K562 (cell line): ENCODE measurements around the gene SLC4A3. TPM values are rescaled to one million over a fixed set of nuclear protein-coding genes. Genes with fewer than 3 reads are reported as not detected.

Experiments
- CBFA2T3 ChIP-seq: fragments of 450-650 bp; IDR thresholded peaks from 2 replicates; pipeline ENCODE4 v1.6.1; 2017
- HSF4 ChIP-seq: fragments of 250-450 bp; sonication (Bioruptor Pico); IDR thresholded peaks from 2 replicates; pipeline ENCODE4 v2.1.2; 2022; ENCODE audit warnings: mild to moderate bottlenecking, moderate library complexity, borderline replicate concordance
- MAFF ChIP-seq: IDR thresholded peaks from 2 replicates; pipeline ENCODE4 v1.6.1; 2012; ENCODE audit warnings: low read length, improper control_type of control experiment
- MEIS2 ChIP-seq: fragments of 450-650 bp; IDR thresholded peaks from 2 replicates; pipeline ENCODE4 v1.6.1; 2014; ENCODE audit warnings: mild to moderate bottlenecking; ENCODE audit not compliant: partially characterized antibody
- NFIC ChIP-seq: fragments of 450-650 bp; IDR thresholded peaks from 2 replicates; pipeline ENCODE4 v1.6.1; 2017; ENCODE audit warnings: mild to moderate bottlenecking, inconsistent platforms
- NR2C1 ChIP-seq, 2 experiments: fragments of 450-650 bp; IDR thresholded peaks; 2 replicates each; pipeline ENCODE4 v1.6.1; 2017; ENCODE audit warnings: mild to moderate bottlenecking in 2 of 2, antibody characterized with exemption in 1 of 2, inconsistent platforms in 1 of 2, missing compliant biosample characterization in 1 of 2, missing genetic modification characterization in 1 of 2
- RB1 ChIP-seq: fragments of 450-650 bp; IDR thresholded peaks from 2 replicates; pipeline ENCODE4 v1.6.1; 2017; ENCODE audit warnings: low read depth, mild to moderate bottlenecking
- SMAD4 ChIP-seq: fragments of 250-450 bp; sonication (Bioruptor Pico); conservative IDR thresholded peaks from 2 replicates; pipeline ENCODE4 v1.8.0; 2021; ENCODE audit warnings: inconsistent platforms, mild to moderate bottlenecking, moderate library complexity
- SMARCA4 ChIP-seq: fragments of 450-650 bp; IDR thresholded peaks from 2 replicates; pipeline ENCODE4 v1.6.1; 2016
- STAT5A ChIP-seq: IDR thresholded peaks from 2 replicates; pipeline ENCODE4 v1.6.1; 2012; ENCODE audit warnings: low read length, inconsistent platforms, borderline replicate concordance
- TGIF2 ChIP-seq: sonication (generic); formaldehyde crosslinking; IDR thresholded peaks from 2 replicates; pipeline ENCODE4 v1.8.1; 2022; ENCODE audit warnings: mild to moderate bottlenecking, missing genetic modification reagents, moderate library complexity
- U2AF2 ChIP-seq: fragments of 200-400 bp; formaldehyde crosslinking; optimal IDR thresholded peaks from 2 replicates; pipeline ENCODE3; 2017; ENCODE audit warnings: low read depth, mild to moderate bottlenecking, low read length
- polyA plus RNA-seq, 8 experiments: library from polyadenylated mRNA; depleted of rRNA in 4 of 8; stranded (reverse) in 5 of 8; unstranded in 3 of 8; fragments of >200 nt; fragmentation: Nextera tagmentation in 2 of 8; fragmentation: Illumina TruSeq in 1 of 8; extraction: Ambion mirVana in 2 of 8; extraction: Trizol in 1 of 8; gene quantifications; 2 replicates each; pipeline versions ENCODE4 v1.2.1 to v1.2.3, GENCODE V29; 2011 to 2014; ENCODE audit warnings: inconsistent platforms in 1 of 8, missing spikeins in 1 of 8
- total RNA-seq, 7 experiments: library from RNA; depleted of rRNA in 6 of 7; stranded (reverse); fragments of >200 nt in 6 of 7; fragmentation: Illumina TruSeq in 2 of 7; extraction: Trizol in 2 of 7; gene quantifications; 2 replicates each; pipeline versions ENCODE4 v1.2.1 to v1.2.3, GENCODE V29; 2011 to 2021; ENCODE audit warnings: low replicate concordance in 1 of 7

Gene SLC4A3
- total and polyA plus RNA-seq, 9 of the 15 experiments (the other 6 are each of a cell fraction or from before 2014, with no cell fraction given), result 0.04 to 0.31 (median 0.16) TPM; not detected in 5

- TF ChIP-seq SMAD4 (CRISPR knock-in tag) (peak; percentile 49; the same call in 1 of the 2 replicates), CBFA2T3 (peak; percentile 89), TGIF2 (CRISPR knock-in tag) (no peak), NR2C1 (IDR thresholded peaks at IDR 0.05) (no peak), NR2C1 (tag; IDR thresholded peaks at IDR 0.05) (peak; percentile 8; the same call in 1 of the 2 replicates), STAT5A (peak; percentile 70), HSF4 (peak; percentile 51; the same call in 1 of the 2 replicates), RB1 (no peak), NFIC (peak; percentile 42; the same call in 1 of the 2 replicates), SMARCA4 (peak; percentile 89), MEIS2 (peak; percentile 85), MAFF (peak; percentile 15; the same call in 1 of the 2 replicates), U2AF2 (no peak)
Measured at GRCh38 chr2:219661197-219661954, 33.9 kb downstream of the SLC4A3 start (continued).
